Hair follicular keratinocyte (primary cell): ENCODE results near the gene GTF3C5. TPM values are rescaled to one million over a fixed set of nuclear protein-coding genes. Genes with fewer than 3 reads are reported as not detected.

Experiments
- total RNA-seq: library from RNA; depleted of rRNA; stranded (reverse); fragments of >200 nt; gene quantifications from 2 replicates; pipeline ENCODE4 v1.2.3, GENCODE V29; 2015

GTF3C5 gene, protein sequence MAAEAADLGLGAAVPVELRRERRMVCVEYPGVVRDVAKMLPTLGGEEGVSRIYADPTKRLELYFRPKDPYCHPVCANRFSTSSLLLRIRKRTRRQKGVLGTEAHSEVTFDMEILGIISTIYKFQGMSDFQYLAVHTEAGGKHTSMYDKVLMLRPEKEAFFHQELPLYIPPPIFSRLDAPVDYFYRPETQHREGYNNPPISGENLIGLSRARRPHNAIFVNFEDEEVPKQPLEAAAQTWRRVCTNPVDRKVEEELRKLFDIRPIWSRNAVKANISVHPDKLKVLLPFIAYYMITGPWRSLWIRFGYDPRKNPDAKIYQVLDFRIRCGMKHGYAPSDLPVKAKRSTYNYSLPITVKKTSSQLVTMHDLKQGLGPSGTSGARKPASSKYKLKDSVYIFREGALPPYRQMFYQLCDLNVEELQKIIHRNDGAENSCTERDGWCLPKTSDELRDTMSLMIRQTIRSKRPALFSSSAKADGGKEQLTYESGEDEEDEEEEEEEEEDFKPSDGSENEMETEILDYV
- 42.2 and 64.6 TPM in 2 replicates for total RNA-seq

DNA sequence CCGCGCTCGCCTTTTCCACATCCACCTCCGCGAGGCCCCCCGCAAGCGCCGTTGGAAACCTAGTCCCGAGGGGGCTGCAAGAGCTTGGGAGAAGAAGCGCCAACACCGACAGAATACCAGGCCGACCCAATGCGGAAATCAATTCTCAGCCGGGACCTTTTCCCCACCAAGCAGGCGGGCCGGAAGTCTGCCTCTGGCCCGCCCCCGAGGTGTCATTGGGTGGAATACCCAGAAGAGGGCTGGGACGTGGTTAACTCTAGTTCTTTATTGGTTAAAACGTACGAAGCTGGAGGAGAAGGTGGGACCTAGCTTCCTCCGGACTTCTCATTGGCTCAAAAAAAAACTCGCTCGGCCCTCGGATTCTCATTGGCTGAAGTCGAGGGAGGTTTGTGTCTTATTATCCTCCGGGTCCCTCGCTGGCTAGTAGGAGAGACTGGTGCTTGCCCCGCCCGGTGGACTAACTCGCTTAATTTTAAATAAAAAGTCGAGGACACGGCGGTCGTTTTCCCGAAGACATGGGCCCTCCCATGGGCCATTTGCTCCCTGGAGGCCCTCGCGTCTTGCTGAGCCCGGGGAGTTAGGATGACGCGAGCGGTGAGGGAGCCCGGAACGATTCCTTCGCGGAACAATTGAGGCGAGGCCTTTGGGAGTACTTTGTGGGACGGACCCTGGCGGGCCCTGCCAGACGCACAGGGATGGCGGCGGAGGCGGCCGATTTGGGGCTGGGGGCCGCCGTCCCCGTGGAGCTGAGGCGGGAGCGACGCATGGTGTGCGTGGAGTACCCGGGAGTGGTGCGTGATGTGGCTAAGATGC is at the start of gene GTF3C5:
Gene GTF3C5 (plus strand): TSS at position 681 of the 813 bp plus-strand sequence. CDS start 15 bp downstream, at position 696.

DNA sequence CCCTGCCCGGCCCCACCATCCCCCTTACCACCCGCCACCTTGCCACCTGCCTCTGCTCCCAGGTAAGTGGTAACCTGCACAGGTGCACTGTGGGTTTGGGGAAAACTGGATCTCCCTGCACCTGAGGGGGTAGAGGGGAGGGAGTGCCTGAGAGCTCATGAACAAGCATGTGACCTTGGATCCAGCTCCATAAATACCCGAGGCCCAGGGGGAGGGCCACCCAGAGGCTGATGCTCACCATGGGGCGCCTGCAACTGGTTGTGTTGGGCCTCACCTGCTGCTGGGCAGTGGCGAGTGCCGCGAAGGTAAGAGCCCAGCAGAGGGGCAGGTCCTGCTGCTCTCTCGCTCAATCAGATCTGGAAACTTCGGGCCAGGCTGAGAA is 31.0 kb downstream of the GTF3C5 start, which contains the start of gene CEL:
Gene CEL (plus strand): TSS at position 218 of the 382 bp plus-strand sequence. CDS start 22 bp downstream, at position 240.

Other genes with a start within 250 kb of the GTF3C5 start
- 0.39 and 0.46 TPM in 2 replicates for gene AK8, start 152.7 kb upstream of the GTF3C5 start, total RNA-seq
- gene SPACA9, start 152.1 kb upstream of the GTF3C5 start, total RNA-seq = 4.5 and 5.6 TPM in 2 replicates
- 14.5 and 17.3 TPM in 2 replicates for gene TSC1, start 86.4 kb upstream of the GTF3C5 start, total RNA-seq
- gene GFI1B, start 52.3 kb upstream of the GTF3C5 start, total RNA-seq = not detected in 2 replicates
- gene CEL, start 31.0 kb downstream of the GTF3C5 start, total RNA-seq = 0.08 and 1.2 TPM in 2 replicates
- gene RALGDS, start 90.2 kb downstream of the GTF3C5 start, total RNA-seq = 18.7 and 29.8 TPM in 2 replicates
- gene GBGT1, start 132.9 kb downstream of the GTF3C5 start, total RNA-seq = 2.7 TPM in 2 replicates
- gene OBP2B, start 178.3 kb downstream of the GTF3C5 start, total RNA-seq = not detected in 2 replicates
- not detected in 2 replicates for gene ABO, start 244.2 kb downstream of the GTF3C5 start, total RNA-seq